ENCODE measurements around the gene CACNA1B.
"Not testable (repeated sequence)": the region's sequence is repeated elsewhere in the genome, so short reads cannot be mapped to it uniquely, and the experiment has no call there.

The CACNA1B gene

DNA sequence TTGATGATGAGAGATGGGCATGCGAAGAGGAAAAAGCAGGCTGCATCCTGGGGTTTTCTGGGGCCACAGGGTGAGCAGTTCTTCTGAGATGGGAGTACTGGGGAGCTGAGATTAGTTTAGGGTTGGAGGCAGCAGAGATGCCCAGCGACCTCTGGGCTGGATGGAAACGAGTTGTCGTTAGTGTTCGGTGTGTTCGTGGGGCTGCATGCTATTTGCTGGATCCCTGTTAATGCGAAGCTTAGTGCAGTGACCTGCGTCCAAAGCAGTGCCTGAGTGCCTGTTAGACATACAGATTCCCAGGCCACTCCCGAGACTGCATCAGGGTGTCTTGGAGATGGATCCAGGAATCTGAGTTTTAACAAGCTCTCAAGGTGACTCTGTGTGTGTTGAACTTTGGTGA, 201.3 kb downstream of the CACNA1B start:
- no peak for TF ChIP-seq POLR2A (IDR thresholded peaks at IDR 0.05; ENCODE audit: low read depth, low read length)
- FAIRE-seq: no peak
- no peak for DNase-seq (ENCODE audit: insufficient read length, low spot score)

DNA sequence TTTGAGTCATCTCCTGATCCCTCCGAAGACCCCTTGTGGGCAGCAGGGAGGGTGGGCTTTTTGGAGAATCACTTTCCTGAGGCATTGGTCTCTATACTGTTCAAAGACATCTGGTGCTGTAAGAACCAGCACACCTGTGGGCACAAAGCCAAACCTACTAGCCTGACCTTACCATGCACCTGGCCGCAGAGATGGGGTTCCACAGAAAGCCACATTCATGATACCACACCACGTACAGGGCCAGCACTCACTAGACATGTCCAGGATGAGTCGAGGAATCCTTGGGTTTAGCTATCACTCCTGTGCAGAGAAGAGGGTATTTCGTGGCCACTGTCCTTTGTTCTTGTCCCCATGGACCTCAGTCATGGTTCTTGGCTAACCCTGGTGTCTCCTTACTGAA, 203.4 kb downstream of the CACNA1B start:
- DNase-seq (ENCODE audit: insufficient read length, low spot score) (no peak), FAIRE-seq (no peak)
- TF ChIP-seq POLR2A (IDR thresholded peaks at IDR 0.05; ENCODE audit: low read depth, low read length): no peak

GRCh38 chr9:138082918-138083636, 205.5 kb downstream of the CACNA1B start:
- FAIRE-seq (no peak), DNase-seq (ENCODE audit: insufficient read length, low spot score) (no peak)
- TF ChIP-seq POLR2A (IDR thresholded peaks at IDR 0.05; ENCODE audit: low read depth, low read length): no peak

GRCh38 chr9:138083873-138084272, 206.3 kb downstream of the CACNA1B start:
- TF ChIP-seq POLR2A (IDR thresholded peaks at IDR 0.05; ENCODE audit: low read depth, low read length): no peak
- DNase-seq (ENCODE audit: insufficient read length, low spot score) (no peak), FAIRE-seq (no peak)

DNA sequence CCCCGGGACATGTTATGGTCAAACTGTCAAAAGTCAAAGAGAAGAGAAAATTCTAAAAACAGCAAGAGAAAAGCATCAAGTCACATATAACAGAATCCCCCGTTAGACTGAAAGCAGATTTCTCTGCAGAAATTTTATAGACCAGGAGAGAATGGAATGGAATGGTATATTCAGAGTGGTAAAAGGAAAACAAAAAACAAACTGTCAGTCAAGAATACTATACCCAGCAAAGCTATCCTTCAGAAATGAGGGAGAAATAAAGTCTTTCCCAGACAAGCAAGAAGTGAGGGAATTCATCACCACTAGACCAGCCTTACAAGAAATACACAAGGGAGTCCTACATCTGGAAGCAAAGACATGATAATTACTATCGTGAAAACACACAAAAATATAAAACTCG, 208.0 kb downstream of the CACNA1B start:
- TF ChIP-seq POLR2A (IDR thresholded peaks at IDR 0.05; ENCODE audit: low read depth, low read length): no peak
- no peak for DNase-seq (ENCODE audit: insufficient read length, low spot score)

GRCh38 chr9:138092057-138092456, 214.5 kb downstream of the CACNA1B start:
- FAIRE-seq; DNase-seq (ENCODE audit: insufficient read length, low spot score): not testable (repeated sequence)

More for the DNA sequence above, 208.0 kb downstream of the CACNA1B start:
- no peak for FAIRE-seq

DNA sequence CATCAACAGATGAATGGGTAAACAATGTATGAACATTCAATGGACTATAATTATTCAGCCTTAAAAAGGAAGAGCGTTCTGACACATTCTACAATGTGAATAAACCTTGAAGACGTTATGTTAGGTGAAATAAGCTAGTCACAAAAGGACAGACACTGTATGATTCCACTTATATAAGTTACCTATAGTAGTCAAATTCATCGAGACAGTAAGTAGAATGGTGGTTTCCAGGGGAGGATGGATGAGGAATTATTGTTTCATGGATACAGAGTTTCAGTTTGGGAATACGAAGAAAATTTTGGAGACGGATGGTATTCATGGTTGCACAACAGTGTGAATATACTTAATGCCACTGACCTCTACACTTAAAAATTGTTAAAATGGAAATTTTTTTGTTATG, 216.4 kb downstream of the CACNA1B start:
- TF ChIP-seq POLR2A (IDR thresholded peaks at IDR 0.05; ENCODE audit: low read depth, low read length): no peak
- DNase-seq (ENCODE audit: insufficient read length, low spot score) (no peak), FAIRE-seq (no peak)

GRCh38 chr9:138095813-138096518, 218.4 kb downstream of the CACNA1B start:
- FAIRE-seq (no peak), DNase-seq (ENCODE audit: insufficient read length, low spot score) (no peak)
- no peak for TF ChIP-seq POLR2A (IDR thresholded peaks at IDR 0.05; ENCODE audit: low read depth, low read length)

DNA sequence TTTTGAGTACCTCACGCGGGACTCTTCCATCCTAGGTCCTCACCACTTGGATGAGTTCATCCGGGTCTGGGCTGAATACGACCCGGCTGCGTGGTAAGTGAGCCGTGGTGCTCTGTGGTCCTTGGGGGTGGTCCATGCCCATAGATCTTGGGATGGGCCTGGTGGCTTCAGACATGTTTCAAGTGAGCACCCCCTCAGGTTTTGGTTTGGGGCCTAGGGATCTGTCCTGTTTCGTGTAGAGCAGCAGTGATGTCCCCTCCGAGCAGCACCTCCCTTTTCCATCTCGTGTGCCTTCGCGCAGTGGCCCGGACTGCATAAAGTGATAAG, 218.9 kb downstream of the CACNA1B start:
- DNase-seq (ENCODE audit: insufficient read length, low spot score): no peak
- FAIRE-seq: no peak
- TF ChIP-seq POLR2A (IDR thresholded peaks at IDR 0.05; ENCODE audit: low read depth, low read length): no peak

- DNase-seq (ENCODE audit: insufficient read length, low spot score): no peak
- TF ChIP-seq POLR2A (IDR thresholded peaks at IDR 0.05; ENCODE audit: low read depth, low read length): no peak
- FAIRE-seq: no peak
Measured at GRCh38 chr9:138097501-138097991, 220.0 kb downstream of the CACNA1B start.

DNA sequence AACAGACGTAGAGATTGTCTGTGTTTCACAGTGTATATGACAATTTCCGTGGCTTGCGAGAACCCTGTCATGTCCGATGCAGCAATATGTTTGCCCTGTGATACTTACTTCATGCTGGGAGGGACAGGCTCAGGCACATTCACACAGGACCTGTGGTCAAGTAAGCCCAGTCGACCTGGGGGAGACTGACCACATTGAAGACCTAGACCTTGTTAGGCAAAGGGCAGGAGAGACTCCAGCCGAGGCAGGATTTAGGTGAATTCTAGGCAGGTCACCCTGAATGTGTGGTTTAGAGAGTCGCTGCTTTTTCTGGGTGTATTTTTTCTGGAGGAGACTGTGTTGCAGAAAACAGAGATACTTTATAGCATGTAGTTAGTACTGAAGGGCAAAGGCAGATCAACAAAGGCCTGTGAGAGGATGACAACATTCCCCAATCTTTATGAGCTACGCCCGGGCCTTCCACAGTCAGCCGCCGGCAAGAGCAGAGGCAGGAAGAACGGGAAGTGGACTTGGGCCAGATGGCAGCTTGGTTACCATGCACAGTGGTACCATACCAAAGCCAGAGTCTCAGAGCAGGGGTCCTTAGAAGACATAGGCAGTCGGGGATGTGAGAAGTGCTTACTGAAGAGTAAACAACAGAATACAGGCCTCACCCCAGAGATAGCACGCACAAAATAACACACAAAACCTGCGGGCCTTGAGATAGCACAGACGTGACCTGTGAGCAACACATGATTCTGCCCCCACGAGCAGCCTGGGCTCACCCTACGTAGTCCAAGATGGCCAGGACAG, 220.7 kb downstream of the CACNA1B start:
- no peak for TF ChIP-seq POLR2A (IDR thresholded peaks at IDR 0.05; ENCODE audit: low read depth, low read length)

DNA sequence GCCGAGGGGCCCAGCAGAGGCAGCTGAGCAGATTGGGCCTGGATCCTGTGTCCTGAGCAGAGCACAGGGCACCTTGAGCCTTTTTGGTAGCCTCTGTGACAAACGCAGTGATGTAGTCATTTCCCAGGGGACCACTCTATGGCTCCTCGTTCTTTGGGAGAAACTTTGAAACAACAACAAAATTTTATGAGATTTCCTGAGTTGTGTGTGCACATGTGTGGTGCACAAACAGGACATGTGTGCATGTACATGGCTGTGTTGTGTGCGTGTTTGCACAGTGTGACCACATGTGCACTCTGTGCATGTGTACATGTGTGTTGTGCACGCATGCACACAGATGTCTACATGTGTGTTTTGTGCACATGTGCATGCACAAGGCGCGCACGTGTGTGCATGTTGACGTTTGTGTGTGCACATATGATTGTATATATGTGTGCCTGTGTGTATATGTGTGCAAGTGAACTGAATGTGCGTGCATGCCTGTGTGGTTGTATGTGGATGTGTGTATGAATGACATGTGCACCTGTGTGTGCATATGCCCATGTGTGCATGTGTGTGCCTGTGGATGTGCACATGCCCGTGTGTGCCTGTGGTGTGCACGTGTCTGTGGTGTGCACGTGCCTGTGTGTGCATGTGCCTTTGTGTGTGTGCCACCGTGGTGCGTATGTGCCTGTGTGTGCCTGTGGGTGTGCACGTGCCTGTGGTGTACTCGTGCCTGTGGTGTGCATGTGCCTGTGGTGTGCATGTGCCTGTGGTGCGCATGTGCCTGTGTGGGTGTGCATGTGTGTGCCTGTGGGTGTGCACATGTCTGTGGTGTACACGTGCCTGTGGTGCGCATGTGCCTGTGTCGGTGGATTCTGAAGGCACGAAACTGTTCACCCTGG, 221.6 kb downstream of the CACNA1B start:
- no peak for TF ChIP-seq POLR2A (IDR thresholded peaks at IDR 0.05; ENCODE audit: low read depth, low read length)
- no peak for DNase-seq (ENCODE audit: insufficient read length, low spot score)
- FAIRE-seq: no peak

More for the DNA sequence above, 220.7 kb downstream of the CACNA1B start:
- DNase-seq (ENCODE audit: insufficient read length, low spot score) (no peak), FAIRE-seq (no peak)

- DNase-seq (ENCODE audit: insufficient read length, low spot score) (no peak), FAIRE-seq (no peak)
- no peak for TF ChIP-seq POLR2A (IDR thresholded peaks at IDR 0.05; ENCODE audit: low read depth, low read length)
Measured at GRCh38 chr9:138099803-138100598, 222.4 kb downstream of the CACNA1B start.
